ENCODE data around the gene FRMD4B.

GRCh38 chr3:69259125-69259524, 126.8 kb downstream of the FRMD4B start:
- TF ChIP-seq CTCF (IDR thresholded peaks at IDR 0.05 in 2 of 3, conservative IDR thresholded peaks at IDR 0.05 in 1 of 3; ENCODE audit: control insufficient read depth in 2 of 3, extremely low read depth in 1 of 3, insufficient read depth in 1 of 3, low read depth in 3 of 3, low read length in 3 of 3) (no peak), MXI1 (IDR thresholded peaks at IDR 0.05; ENCODE audit: low read depth, low read length) (no peak), CBFB (IDR thresholded peaks at IDR 0.05; ENCODE audit: low read depth) (no peak), RAD21 (IDR thresholded peaks at IDR 0.05; ENCODE audit: insufficient read depth, low read depth, low read length) (no peak), FOXM1 (IDR thresholded peaks at IDR 0.05; ENCODE audit: low read depth, low read length) (no peak), POLR2A (IDR thresholded peaks at IDR 0.05; ENCODE audit: low read depth, low read length) (no peak), EP300 (IDR thresholded peaks at IDR 0.05; ENCODE audit: borderline replicate concordance in 1 of 2, control insufficient read depth in 1 of 2, low read depth in 2 of 2, low read length in 2 of 2) (no peak), EZH2 (IDR thresholded peaks at IDR 0.05; ENCODE audit: borderline replicate concordance, control insufficient read depth, low read depth, low read length) (no peak), TCF7 (IDR thresholded peaks at IDR 0.05; ENCODE audit: borderline replicate concordance) (no peak)
- TF ChIP-seq, protein P1, sequence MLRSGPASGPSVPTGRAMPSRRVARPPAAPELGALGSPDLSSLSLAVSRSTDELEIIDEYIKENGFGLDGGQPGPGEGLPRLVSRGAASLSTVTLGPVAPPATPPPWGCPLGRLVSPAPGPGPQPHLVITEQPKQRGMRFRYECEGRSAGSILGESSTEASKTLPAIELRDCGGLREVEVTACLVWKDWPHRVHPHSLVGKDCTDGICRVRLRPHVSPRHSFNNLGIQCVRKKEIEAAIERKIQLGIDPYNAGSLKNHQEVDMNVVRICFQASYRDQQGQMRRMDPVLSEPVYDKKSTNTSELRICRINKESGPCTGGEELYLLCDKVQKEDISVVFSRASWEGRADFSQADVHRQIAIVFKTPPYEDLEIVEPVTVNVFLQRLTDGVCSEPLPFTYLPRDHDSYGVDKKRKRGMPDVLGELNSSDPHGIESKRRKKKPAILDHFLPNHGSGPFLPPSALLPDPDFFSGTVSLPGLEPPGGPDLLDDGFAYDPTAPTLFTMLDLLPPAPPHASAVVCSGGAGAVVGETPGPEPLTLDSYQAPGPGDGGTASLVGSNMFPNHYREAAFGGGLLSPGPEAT (IDR thresholded peaks at IDR 0.05; ENCODE audit: low read depth): no peak
